HG03175 (cell line): ENCODE measurements around the gene PRR5.
"Not testable (repeated sequence)": the region's sequence is repeated elsewhere in the genome, so short reads cannot be mapped to it uniquely, and the experiment has no call there.

ENCODE experiments used
- ATAC-seq: cut with Tn5 transposase; IDR thresholded peaks from one replicate; pipeline ENCODE4 v1.9.1; 2021; ENCODE audit warnings: mild to moderate bottlenecking, moderate library complexity; ENCODE audit not compliant: unreplicated experiment

The PRR5 gene

GRCh38 chr22:44673406-44673805, 28.6 kb upstream of the PRR5 start:
- no peak for ATAC-seq

DNA sequence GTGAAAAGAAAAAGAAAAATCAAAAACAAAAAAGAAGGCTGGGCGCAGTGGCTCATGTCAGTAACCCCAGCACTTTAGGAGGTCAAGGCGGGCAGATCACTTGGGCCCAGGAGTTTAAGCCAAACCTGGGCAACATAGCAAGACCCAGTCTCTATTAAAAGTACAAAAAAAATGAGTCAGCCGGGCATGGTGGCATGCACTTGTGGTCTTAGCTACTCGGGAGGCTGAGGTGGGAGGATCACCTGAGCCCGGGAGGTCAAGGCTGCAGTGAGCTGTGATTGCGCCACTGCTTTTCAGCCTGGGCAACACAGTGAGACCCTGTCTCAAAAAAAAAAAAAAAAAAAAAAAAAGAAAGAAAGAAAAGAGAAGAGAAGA, 26.0 kb upstream of the PRR5 start:
- ATAC-seq, result not testable (repeated sequence)

DNA sequence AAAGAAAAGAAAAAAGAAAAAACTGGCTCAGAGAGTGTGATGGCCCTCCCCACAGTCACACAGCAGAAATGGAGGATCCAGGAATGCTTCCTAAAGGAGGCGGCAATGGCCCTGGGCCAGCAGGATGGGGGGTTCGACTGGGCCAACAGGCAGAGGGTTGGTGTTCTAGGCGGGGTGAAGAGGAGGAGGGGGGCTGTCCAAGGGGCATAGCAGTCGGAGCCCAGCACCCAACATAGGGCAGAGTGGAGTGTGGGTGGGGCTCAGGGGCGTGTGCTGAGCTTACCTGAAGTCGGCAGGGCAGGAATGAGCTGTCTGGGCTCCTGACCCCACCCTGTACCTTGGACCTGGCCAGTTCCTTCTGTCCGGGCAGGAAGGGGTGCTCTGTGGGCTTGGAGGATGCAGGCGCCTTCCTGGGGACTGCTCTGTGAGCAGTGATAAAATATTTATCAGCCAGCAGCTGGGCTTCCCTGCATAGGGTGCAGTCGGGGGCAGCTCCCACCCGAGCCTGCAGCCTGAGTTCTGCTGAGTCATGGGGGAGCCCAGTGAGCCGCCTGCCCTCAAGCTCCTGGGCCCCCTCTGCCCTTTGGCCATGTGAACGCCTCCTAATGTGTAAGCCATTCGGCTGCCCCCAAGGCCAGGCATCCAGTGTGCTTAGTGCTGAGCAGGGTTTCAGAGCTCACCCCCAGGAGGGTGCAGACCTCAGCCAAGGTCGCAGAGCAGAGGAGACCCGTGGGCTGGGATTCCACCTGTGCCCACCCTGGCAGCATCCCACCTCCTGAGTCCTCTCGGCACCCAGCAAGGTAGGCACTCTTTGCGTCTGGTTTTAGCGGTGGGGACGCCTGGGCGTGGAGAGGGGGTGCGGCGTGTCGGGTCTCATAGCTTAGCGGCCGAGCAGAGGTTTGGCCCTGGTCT, 25.3 kb upstream of the PRR5 start:
- no peak for ATAC-seq

DNA sequence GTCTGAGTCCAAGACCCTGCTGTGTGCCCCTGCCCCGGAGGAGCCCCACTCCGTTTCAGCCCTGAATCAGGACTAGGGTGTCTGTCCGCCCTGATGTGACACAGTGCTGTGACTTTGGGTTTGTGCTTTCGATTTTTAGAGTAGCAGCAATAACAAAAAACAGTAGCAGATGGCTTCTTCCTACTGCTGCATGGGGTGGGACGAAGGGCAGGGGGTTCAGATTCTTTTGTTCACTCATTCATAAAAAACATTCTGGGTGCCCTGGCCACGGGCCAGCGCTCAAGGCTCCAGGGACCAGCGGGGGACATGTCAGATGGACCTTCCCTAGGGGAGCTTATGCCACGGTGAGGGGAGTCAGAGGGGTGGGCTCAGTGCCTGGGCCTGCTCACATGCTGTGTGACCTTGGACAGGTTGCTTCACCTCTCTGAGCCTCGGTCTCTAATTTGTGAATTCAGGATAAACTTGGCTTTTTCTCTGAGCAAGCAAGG, 24.6 kb upstream of the PRR5 start:
- ATAC-seq, result no peak

GRCh38 chr22:44677871-44678555, 24.0 kb upstream of the PRR5 start:
- ATAC-seq, result no peak

- ATAC-seq, result no peak
Observed at GRCh38 chr22:44678556-44679305, 23.3 kb upstream of the PRR5 start.

- ATAC-seq, result not testable (repeated sequence)
Observed at GRCh38 chr22:44679306-44679647, 22.7 kb upstream of the PRR5 start.

DNA sequence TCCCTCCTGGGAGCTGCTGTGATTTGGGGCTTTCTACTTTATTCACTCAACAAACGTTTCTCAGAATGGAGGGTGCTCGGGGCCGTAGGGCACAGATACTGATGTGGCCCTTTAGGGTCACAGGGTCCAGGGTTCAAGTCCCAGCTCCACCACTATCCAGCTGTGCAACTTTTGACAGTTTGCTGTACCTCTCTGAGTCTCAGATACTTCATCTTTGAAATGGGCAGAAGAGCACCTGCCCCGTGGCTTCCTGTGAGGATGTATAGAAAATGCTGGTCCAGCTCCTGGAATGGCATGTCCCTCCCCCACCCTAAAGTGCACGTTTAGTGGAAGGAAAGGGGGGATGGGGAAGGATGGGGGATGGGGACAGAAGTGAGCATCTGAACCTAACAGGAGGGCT, 21.9 kb upstream of the PRR5 start:
- ATAC-seq, result no peak

GRCh38 chr22:44680481-44680894, 21.5 kb upstream of the PRR5 start:
- ATAC-seq, result no peak

DNA sequence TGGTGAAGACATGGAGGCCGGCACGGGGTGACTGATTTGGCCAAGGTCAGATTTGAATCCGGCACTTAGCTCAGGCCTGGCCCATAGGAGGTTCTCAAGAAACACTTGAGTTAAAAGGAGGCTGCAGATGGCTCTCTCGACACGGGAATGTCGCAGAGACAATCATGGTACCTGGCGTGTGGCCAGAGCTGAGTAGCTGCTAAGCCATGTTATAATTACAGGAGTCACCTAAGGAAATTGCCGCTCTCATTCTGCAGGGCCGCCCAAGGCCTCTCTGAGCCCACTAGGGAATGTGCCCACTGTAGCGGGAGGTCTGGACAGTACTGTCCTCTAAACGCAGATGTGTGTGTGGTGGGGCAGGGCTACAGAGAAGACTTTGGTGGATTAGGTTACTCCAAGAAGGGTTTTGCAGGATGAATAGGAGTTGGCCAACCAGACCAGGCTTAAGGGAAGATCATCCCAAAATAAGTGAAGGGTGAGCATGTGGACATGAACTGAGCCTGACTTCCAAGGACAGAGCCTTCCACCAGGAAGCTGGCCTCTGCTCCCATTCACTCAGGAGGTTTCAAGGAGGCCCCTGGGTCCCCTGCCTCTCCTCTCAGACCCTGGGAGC, 19.3 kb upstream of the PRR5 start:
- no peak for ATAC-seq

GRCh38 chr22:44683237-44683636, 18.8 kb upstream of the PRR5 start:
- no peak for ATAC-seq

- ATAC-seq, result no peak
Observed at GRCh38 chr22:44683881-44684280, 18.1 kb upstream of the PRR5 start.

GRCh38 chr22:44684506-44685383, 17.3 kb upstream of the PRR5 start:
- ATAC-seq, result peak; percentile 70

GRCh38 chr22:44685384-44686056, 16.5 kb upstream of the PRR5 start:
- peak; percentile 46 for ATAC-seq

- ATAC-seq, result no peak
Observed at GRCh38 chr22:44686873-44687600, 15.0 kb upstream of the PRR5 start.

- no peak for ATAC-seq
Observed at GRCh38 chr22:44689173-44689572, 12.8 kb upstream of the PRR5 start.

DNA sequence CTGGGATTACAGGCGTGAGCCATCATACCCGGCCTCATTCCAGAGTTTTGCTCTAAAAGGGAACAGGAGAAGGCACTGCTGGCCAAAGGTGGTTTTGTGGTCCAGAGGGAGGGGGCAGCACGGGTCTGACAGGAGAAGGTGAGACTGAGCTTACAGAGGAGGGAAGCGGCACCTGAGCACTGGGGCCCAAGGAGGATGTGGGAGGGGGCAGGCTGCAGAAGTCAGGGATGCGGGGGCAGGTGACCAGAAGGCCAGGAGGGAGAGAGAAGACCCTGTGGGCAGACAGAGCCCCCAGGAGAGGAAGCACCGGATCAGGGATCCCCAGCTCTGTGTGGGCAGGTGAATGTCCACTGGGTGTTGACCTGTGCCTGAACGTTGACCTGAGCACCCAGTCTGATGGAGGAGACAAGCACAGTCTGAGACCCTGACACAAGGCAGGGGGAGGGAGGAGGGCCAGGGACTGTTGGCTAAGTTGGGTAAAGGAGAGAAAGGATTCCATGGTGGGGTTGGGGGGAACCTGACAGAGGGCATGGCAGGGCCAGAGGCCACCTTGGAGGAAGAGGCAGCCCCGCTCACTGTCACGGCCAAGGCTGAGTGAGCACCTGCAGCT, 12.0 kb upstream of the PRR5 start:
- no peak for ATAC-seq
